DOHH2 (cell line): ENCODE measurements around the gene LHX2.

ENCODE experiments used
- H3F3A ChIP-seq: fragments of 200-600 bp; sonication (generic), shearing (Covaris generic); 2 replicates; pipeline ENCODE4 v1.6.0; 2016; ENCODE audit warnings: antibody characterized with exemption, mild to moderate bottlenecking; ENCODE audit not compliant: control insufficient read depth, insufficient read depth
- H3K27ac ChIP-seq: fragments of 200-600 bp; sonication (generic); 2 replicates; pipeline ENCODE4 v1.5.1; 2014; ENCODE audit warnings: low read depth, mild to moderate bottlenecking, low read length, moderate library complexity
- H3K27me3 ChIP-seq: fragments of 200-600 bp; sonication (generic); 2 replicates; pipeline ENCODE4 v1.6.1; 2014; ENCODE audit warnings: mild to moderate bottlenecking, low read length, mixed read lengths; ENCODE audit not compliant: control insufficient read depth
- H3K36me3 ChIP-seq: fragments of 200-600 bp; sonication (generic); 2 replicates; pipeline ENCODE4 v1.6.1; 2014; ENCODE audit warnings: mild to moderate bottlenecking, low read length, moderate library complexity, mixed read lengths; ENCODE audit not compliant: control insufficient read depth
- H3K4me1 ChIP-seq: fragments of 200-600 bp; sonication (generic); 2 replicates; pipeline ENCODE4 v1.6.1; 2014; ENCODE audit warnings: mild to moderate bottlenecking, low read length, mixed read lengths; ENCODE audit not compliant: control insufficient read depth
- H3K4me2 ChIP-seq: fragments of 200-600 bp; sonication (generic); 2 replicates; pipeline ENCODE4 v1.6.0; 2014; ENCODE audit warnings: mild to moderate bottlenecking, low read length, moderate library complexity
- H3K4me3 ChIP-seq: fragments of 200-600 bp; sonication (generic); 2 replicates; pipeline ENCODE4 v1.5.1; 2014; ENCODE audit warnings: mild to moderate bottlenecking, low read length, mixed read lengths
- H3K79me2 ChIP-seq: fragments of 200-600 bp; sonication (generic); 2 replicates; pipeline ENCODE4 v1.6.1; 2014; ENCODE audit warnings: mild to moderate bottlenecking, low read length, mixed read lengths; ENCODE audit not compliant: control insufficient read depth
- H3K9me2 ChIP-seq: fragments of 200-600 bp; sonication (generic); replicated peaks from 2 replicates; pipeline ENCODE4 v1.6.1; 2014; ENCODE audit warnings: mild to moderate bottlenecking, low read length, mixed read lengths; ENCODE audit not compliant: control insufficient read depth
- H3K9me3 ChIP-seq: fragments of 200-600 bp; sonication (generic); 2 replicates; pipeline ENCODE4 v1.6.1; 2014; ENCODE audit warnings: antibody characterized with exemption, low read length, mixed read lengths; ENCODE audit not compliant: control insufficient read depth, insufficient read depth
- H4K20me1 ChIP-seq: fragments of 200-600 bp; sonication (generic); 2 replicates; pipeline ENCODE4 v1.6.0; 2014; ENCODE audit warnings: low read depth, mild to moderate bottlenecking, antibody characterized with exemption, low read length, moderate library complexity; ENCODE audit not compliant: control insufficient read depth, insufficient read depth
- CTCF ChIP-seq: fragments of 200-600 bp; sonication (generic); IDR thresholded peaks from one replicate; pipeline ENCODE4 v1.5.1; 2014; ENCODE audit warnings: antibody characterized with exemption, mild to moderate bottlenecking, low read depth, low read length; ENCODE audit not compliant: poor library complexity, severe bottlenecking
- EZH2phosphoT487 ChIP-seq: fragments of 200-600 bp; sonication (generic); IDR thresholded peaks from 2 replicates; pipeline ENCODE4 v1.6.1; 2017; ENCODE audit warnings: borderline replicate concordance, mild to moderate bottlenecking, antibody characterized with exemption, low read length, moderate library complexity, mixed read lengths

LHX2 gene

DNA sequence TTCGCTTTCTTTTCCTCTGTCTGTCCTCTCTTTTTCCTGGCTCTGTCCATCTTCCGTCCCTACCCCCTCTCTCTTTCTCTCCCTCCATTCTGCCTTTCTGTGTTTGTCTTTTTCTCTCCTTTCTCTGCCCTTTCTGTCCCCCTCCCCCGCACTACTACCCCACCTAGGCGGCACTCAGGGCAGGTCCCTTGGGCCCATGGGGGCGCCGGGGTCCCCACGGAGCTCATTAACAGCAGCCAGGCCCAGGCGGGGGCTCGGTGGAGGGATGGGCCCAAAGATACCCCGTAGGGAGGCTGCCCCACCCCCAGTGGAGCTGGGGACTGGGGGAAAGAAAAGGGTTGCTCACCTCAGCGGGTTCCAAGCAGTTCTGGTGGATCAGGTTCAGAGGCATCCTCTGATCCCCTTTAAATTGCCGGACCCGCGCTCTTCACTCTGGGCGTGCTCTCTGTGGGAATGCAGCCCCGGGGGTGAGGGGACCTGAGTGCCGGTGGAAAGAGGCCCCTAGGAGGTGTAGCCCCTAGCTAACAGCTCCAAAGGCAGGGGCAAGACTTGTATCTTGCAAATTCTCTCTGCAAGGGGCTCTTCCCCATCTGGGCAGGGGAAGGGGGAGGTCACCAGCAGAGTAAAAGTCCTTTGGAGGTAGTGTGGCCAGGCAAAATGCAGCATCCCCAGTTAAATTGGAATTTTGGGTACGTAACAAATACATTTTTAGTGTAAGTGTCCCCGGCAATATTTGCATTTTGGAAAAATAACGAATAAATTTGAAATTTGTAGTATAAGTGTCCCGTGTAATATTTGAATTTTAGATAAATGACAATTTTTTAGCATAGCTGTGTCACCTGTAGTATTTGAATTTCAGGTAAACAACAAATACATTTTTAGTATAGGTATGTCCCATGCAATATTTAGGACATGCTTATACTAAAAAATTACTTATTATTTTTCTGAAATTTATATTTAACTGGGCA lies 7.4 kb downstream of the LHX2 start:
- no peaks in the 10 kb centered on the region for H3K4me1 ChIP-seq
- H3K27ac ChIP-seq: no peak overlapping the region
- H3K27me3 ChIP-seq: peaks cover 63% of the 10 kb centered on the region
- no peaks in the 10 kb centered on the region for H3K79me2 ChIP-seq
- no peaks in the 10 kb centered on the region for H3K9me3 ChIP-seq
- H3K4me3 ChIP-seq: no peak overlapping the region
- H3F3A ChIP-seq: no peaks in the 10 kb centered on the region
- no peaks in the 10 kb centered on the region for H3K36me3 ChIP-seq
- no peaks in the 10 kb centered on the region for H4K20me1 ChIP-seq
- H3K9me2 ChIP-seq: no peaks in the 10 kb centered on the region
- no peak for TF ChIP-seq CTCF
- no peak for TF ChIP-seq EZH2phosphoT487
- H3K4me2 ChIP-seq: no peak overlapping the region

GRCh38 chr9:124019771-124020519 lies 8.4 kb downstream of the LHX2 start:
- Histone ChIP-seq H3F3A (no peaks in the 10 kb centered on the region), H3K27ac (no peak overlapping the region), H3K36me3 (no peaks in the 10 kb centered on the region), H3K79me2 (no peaks in the 10 kb centered on the region), H3K9me2 (no peaks in the 10 kb centered on the region), H3K4me2 (no peak overlapping the region), H3K4me1 (no peaks in the 10 kb centered on the region), H4K20me1 (no peaks in the 10 kb centered on the region), H3K27me3 (peaks cover 72% of the 10 kb centered on the region), H3K9me3 (no peaks in the 10 kb centered on the region), H3K4me3 (no peak overlapping the region)
- TF ChIP-seq CTCF (no peak), EZH2phosphoT487 (peak; percentile 79)

- Histone ChIP-seq H3K4me2 (peak overlapping the region; percentile 22; the same call in 1 of the 2 replicates), H3K36me3 (no peaks in the 10 kb centered on the region), H4K20me1 (no peaks in the 10 kb centered on the region), H3K27ac (no peak overlapping the region), H3F3A (no peaks in the 10 kb centered on the region), H3K4me1 (no peaks in the 10 kb centered on the region), H3K27me3 (peaks cover 72% of the 10 kb centered on the region), H3K9me3 (no peaks in the 10 kb centered on the region), H3K9me2 (no peaks in the 10 kb centered on the region), H3K4me3 (no peak overlapping the region), H3K79me2 (no peaks in the 10 kb centered on the region)
- TF ChIP-seq EZH2phosphoT487 (no peak; the same call in 1 of the 2 replicates), CTCF (no peak)
Observed at GRCh38 chr9:124020520-124021384, 9.2 kb downstream of the LHX2 start.
